ENCODE data around the gene SRSF8.

DNA sequence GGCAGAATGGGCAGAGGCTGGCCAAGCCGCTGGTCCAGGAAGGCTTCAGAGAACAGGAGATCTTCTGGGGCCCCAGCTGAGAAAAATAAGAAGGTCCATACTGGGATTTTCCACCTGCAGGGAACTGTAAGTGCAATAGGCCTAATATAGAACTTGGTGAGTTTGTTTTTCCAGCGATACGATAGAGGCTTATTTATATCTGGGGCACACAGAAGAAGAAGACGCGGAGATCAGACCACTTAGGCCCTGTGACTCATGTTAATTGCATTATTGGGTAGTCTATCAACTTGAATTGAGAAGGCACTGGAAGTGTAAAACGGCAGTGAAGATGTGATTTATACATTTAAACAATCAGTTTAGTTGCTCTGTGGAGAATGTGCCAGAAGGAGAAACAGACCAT, 7.7 kb upstream of the SRSF8 start:
- TF ChIP-seq, protein P1, sequence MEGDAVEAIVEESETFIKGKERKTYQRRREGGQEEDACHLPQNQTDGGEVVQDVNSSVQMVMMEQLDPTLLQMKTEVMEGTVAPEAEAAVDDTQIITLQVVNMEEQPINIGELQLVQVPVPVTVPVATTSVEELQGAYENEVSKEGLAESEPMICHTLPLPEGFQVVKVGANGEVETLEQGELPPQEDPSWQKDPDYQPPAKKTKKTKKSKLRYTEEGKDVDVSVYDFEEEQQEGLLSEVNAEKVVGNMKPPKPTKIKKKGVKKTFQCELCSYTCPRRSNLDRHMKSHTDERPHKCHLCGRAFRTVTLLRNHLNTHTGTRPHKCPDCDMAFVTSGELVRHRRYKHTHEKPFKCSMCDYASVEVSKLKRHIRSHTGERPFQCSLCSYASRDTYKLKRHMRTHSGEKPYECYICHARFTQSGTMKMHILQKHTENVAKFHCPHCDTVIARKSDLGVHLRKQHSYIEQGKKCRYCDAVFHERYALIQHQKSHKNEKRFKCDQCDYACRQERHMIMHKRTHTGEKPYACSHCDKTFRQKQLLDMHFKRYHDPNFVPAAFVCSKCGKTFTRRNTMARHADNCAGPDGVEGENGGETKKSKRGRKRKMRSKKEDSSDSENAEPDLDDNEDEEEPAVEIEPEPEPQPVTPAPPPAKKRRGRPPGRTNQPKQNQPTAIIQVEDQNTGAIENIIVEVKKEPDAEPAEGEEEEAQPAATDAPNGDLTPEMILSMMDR (IDR thresholded peaks at IDR 0.05; ENCODE audit: extremely low read depth in 1 of 2, insufficient read depth in 1 of 2, low read depth in 1 of 2, low read length in 2 of 2): no peak
- TF ChIP-seq FOS (IDR thresholded peaks at IDR 0.05; ENCODE audit: borderline replicate concordance, insufficient read depth, low read length) (no peak), POLR2A (IDR thresholded peaks at IDR 0.05; ENCODE audit: low read depth, low read length) (no peak), MYC (IDR thresholded peaks at IDR 0.05; ENCODE audit: low read depth, low read length) (no peak), EZH2 (IDR thresholded peaks at IDR 0.05; ENCODE audit: borderline replicate concordance, low read depth, low read length, severe bottlenecking) (no peak)
- TF ChIP-seq, protein P2, sequence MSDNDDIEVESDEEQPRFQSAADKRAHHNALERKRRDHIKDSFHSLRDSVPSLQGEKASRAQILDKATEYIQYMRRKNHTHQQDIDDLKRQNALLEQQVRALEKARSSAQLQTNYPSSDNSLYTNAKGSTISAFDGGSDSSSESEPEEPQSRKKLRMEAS (IDR thresholded peaks at IDR 0.05; ENCODE audit: insufficient read depth, insufficient read length): no peak
